BE2C (cell line): ENCODE measurements around the gene UNK.
"Not testable (repeated sequence)": the region's sequence is repeated elsewhere in the genome, so short reads cannot be mapped to it uniquely, and the experiment has no call there.

Source experiments
- DNase-seq: peaks from one replicate; pipeline ENCODE4 v3.0.0-alpha.2; 2020
- H3K27me3 ChIP-seq: fragments of 250-450 bp; sonication (Bioruptor Pico); 2 replicates; pipeline ENCODE4 v1.5.1; 2020; ENCODE audit warnings: mild to moderate bottlenecking
- H3K36me3 ChIP-seq: fragments of 250-450 bp; sonication (Bioruptor Pico); 2 replicates; pipeline ENCODE4 v1.5.1; 2020; ENCODE audit warnings: mild to moderate bottlenecking
- H3K4me1 ChIP-seq: fragments of 250-450 bp; sonication (Bioruptor Pico); 2 replicates; pipeline ENCODE4 v1.5.1; 2020
- H3K4me3 ChIP-seq: 2 replicates; pipeline ENCODE4 v1.5.1; 2011; ENCODE audit warnings: low read depth, low read length
- H3K9me3 ChIP-seq: fragments of 250-450 bp; sonication (Bioruptor Pico); 2 replicates; pipeline ENCODE4 v1.5.1; 2020
- TF ChIP-seq, protein P1 (sequence below): IDR thresholded peaks from 2 replicates; pipeline ENCODE4 v1.5.1; 2012; ENCODE audit warnings: mild to moderate bottlenecking, low read depth, low read length

Gene UNK

DNA sequence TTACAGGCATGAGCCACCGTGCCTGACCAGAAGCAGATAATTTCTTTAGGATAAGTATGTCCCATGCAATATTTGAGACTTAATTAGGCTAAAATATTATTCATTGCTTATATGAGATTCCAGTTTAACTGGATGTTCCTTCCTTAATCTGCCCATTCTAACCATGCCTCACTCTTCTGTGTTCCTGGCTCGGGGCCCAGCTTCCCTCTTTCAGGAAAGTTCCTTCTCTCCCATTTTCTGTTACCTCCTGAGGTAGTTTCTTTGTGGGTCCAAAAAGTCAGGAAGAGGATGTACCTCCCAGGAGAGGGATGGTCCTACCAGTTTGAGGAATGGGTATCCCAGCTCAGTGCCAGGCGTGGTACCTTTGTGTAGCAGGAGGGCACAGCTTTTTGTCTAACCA, 23.3 kb downstream of the UNK start:
- peaks cover 26% of the 10 kb centered on the region for H3K4me1 ChIP-seq
- H3K36me3 ChIP-seq: peaks cover 32% of the 10 kb centered on the region
- H3K4me3 ChIP-seq: no peak overlapping the region
- H3K9me3 ChIP-seq: no peaks in the 10 kb centered on the region
- H3K27me3 ChIP-seq: no peaks in the 10 kb centered on the region
- TF ChIP-seq, protein P1, sequence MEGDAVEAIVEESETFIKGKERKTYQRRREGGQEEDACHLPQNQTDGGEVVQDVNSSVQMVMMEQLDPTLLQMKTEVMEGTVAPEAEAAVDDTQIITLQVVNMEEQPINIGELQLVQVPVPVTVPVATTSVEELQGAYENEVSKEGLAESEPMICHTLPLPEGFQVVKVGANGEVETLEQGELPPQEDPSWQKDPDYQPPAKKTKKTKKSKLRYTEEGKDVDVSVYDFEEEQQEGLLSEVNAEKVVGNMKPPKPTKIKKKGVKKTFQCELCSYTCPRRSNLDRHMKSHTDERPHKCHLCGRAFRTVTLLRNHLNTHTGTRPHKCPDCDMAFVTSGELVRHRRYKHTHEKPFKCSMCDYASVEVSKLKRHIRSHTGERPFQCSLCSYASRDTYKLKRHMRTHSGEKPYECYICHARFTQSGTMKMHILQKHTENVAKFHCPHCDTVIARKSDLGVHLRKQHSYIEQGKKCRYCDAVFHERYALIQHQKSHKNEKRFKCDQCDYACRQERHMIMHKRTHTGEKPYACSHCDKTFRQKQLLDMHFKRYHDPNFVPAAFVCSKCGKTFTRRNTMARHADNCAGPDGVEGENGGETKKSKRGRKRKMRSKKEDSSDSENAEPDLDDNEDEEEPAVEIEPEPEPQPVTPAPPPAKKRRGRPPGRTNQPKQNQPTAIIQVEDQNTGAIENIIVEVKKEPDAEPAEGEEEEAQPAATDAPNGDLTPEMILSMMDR: no peak
- no peak for DNase-seq

DNA sequence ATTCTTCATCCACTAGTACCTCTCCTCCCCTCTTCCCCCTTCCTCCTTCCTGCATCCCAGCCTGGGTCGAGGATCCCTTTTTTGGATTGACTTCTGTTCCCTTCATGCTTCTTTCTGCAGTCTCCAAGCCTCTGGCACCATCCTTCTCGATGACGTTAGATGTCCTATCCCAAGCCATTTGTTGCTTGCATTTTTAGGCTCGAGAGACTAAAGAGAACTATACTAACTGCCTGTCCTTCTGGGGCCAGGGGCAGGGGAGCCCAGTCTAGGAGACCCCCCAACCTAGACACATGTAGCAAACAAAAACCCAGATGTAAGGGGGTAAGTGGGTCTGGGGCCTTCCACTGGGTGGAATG, 23.9 kb downstream of the UNK start:
- peaks cover 39% of the 10 kb centered on the region for H3K36me3 ChIP-seq

DNA sequence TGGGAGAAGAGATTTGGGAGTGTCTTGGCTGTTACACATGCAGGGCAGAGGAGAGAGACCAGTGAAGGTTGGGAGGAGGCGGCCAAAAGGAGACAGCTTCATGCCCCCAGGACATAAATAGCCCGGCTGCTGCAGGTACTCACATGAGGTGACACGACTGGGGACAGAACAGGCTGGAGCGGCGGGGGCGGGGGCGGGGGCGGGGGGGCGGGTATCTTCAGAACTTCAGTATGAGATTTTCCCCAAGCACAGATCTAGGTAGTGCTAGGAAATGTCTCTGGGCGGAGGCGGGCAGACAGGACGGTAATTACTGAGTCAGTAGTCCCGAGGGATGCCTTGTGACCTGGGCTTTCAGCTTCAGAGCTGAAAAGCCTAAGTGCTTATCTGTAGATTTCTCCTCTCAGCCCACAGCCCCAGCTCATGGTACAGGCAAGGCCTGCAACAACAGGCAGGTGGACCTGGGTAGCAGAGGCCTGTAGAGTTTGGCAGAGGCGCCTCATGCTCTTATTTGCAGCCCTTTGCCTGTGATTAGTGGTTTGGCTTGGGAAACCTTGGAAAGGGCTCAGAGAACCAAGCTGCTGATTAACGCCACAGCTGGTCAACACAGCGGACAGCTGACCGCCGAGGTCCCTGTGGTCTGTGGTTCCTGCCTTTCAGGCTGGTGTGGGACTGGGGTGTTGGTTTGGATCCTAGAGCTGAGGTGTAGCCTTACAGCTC, 24.5 kb downstream of the UNK start:
- Histone ChIP-seq H3K9me3 (no peaks in the 10 kb centered on the region), H3K4me3 (peak overlapping the region; percentile 17; the same call in 1 of the 2 replicates), H3K4me1 (peaks cover 26% of the 10 kb centered on the region), H3K36me3 (peaks cover 43% of the 10 kb centered on the region), H3K27me3 (no peaks in the 10 kb centered on the region)
- peak; percentile 96 for DNase-seq
- TF ChIP-seq, protein P1: no peak

More for the DNA sequence above, 23.9 kb downstream of the UNK start:
- TF ChIP-seq, protein P1: no peak
- H3K4me1 ChIP-seq: peaks cover 26% of the 10 kb centered on the region
- no peaks in the 10 kb centered on the region for H3K27me3 ChIP-seq
- peak overlapping the region; percentile 17; the same call in 1 of the 2 replicates for H3K4me3 ChIP-seq
- H3K9me3 ChIP-seq: no peaks in the 10 kb centered on the region
- DNase-seq: no peak

DNA sequence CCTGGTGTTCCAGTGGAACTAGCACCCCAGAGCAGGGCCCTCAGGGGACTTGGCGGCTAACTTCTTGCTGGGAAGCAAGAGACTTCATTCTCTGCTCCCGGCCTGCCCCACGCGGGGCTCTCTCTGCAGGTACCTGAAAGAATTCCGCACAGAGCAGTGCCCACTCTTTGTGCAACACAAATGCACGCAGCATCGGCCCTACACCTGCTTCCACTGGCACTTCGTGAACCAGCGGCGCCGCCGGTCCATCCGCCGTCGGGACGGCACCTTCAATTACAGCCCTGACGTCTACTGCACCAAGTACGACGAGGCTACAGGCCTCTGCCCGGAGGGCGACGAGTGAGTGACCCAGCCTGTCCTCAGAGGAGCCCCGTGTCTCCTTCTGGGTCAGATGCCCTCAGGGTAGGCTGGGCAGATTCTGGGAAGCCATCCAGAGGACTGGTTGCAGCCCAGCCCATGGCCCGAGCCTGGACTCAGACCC, 25.1 kb downstream of the UNK start:
- Histone ChIP-seq H3K4me1 (peaks cover 28% of the 10 kb centered on the region), H3K27me3 (no peaks in the 10 kb centered on the region), H3K4me3 (peak overlapping the region; percentile 23), H3K36me3 (peaks cover 45% of the 10 kb centered on the region), H3K9me3 (no peaks in the 10 kb centered on the region)
- DNase-seq: peak; percentile 53
- TF ChIP-seq, protein P1: no peak

DNA sequence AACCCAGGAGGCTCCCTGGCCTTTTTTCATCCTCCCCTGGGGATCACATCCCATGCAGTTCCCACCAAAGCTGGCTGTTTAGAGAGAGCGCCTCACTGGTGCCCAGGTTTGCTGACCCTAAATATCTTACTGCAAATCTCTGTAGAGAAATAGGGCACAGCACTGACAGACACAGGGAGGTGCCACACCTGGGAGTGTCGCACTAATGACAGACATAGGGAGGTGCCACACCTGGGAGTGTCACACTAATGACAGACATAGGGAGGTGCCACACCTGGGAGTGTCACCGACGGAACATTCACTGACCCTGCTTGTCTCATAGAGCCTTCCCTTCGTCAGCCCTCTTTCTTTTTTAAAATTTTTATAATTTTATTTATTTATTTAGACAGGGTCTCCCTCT, 25.6 kb downstream of the UNK start:
- peaks cover 50% of the 10 kb centered on the region for H3K36me3 ChIP-seq
- H3K9me3 ChIP-seq: no peaks in the 10 kb centered on the region
- no peaks in the 10 kb centered on the region for H3K27me3 ChIP-seq
- H3K4me3 ChIP-seq: peak overlapping the region; percentile 23; the same call in 1 of the 2 replicates
- H3K4me1 ChIP-seq: peaks cover 33% of the 10 kb centered on the region
- no peak for DNase-seq
- TF ChIP-seq, protein P1: no peak

DNA sequence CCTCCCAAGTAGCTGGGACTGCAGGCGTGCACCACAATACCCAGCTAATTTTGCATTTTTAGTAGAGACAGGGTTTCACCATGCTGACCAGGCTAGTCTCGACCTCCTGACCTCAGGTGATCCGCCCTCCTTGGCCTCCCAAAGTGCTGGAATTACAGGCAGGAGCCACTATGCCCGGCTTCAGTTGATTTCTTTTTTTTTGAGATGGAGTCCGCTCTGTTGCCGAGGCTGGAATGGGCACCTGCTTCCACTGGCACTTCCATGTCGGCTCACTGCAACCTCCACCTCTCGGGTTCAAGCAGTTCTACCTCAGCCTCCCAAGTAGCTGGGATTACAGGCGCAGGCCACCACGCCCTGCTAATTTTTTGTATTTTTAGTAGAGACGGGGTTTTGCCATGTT, 26.1 kb downstream of the UNK start:
- H3K27me3 ChIP-seq, DNase-seq, H3K9me3 ChIP-seq, H3K4me3 ChIP-seq: not testable (repeated sequence)
- Histone ChIP-seq H3K36me3 (peaks cover 53% of the 10 kb centered on the region), H3K4me1 (peaks cover 36% of the 10 kb centered on the region)
